Dermis lymphatic vessel endothelial cell (primary cell): Measurements from ENCODE around the gene AP3B2. TPM values are rescaled to one million over a fixed set of nuclear protein-coding genes. Genes with fewer than 3 reads are reported as not detected.

Experiments
- total RNA-seq: library from RNA; depleted of rRNA; stranded (reverse); fragments of >200 nt; gene quantifications from 2 replicates; pipeline ENCODE4 v1.2.1, GENCODE V29; 2014

AP3B2 gene, protein sequence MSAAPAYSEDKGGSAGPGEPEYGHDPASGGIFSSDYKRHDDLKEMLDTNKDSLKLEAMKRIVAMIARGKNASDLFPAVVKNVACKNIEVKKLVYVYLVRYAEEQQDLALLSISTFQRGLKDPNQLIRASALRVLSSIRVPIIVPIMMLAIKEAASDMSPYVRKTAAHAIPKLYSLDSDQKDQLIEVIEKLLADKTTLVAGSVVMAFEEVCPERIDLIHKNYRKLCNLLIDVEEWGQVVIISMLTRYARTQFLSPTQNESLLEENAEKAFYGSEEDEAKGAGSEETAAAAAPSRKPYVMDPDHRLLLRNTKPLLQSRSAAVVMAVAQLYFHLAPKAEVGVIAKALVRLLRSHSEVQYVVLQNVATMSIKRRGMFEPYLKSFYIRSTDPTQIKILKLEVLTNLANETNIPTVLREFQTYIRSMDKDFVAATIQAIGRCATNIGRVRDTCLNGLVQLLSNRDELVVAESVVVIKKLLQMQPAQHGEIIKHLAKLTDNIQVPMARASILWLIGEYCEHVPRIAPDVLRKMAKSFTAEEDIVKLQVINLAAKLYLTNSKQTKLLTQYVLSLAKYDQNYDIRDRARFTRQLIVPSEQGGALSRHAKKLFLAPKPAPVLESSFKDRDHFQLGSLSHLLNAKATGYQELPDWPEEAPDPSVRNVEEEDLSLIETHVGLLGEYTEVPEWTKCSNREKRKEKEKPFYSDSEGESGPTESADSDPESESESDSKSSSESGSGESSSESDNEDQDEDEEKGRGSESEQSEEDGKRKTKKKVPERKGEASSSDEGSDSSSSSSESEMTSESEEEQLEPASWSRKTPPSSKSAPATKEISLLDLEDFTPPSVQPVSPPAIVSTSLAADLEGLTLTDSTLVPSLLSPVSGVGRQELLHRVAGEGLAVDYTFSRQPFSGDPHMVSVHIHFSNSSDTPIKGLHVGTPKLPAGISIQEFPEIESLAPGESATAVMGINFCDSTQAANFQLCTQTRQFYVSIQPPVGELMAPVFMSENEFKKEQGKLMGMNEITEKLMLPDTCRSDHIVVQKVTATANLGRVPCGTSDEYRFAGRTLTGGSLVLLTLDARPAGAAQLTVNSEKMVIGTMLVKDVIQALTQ
- not detected in 2 replicates for total RNA-seq

DNA sequence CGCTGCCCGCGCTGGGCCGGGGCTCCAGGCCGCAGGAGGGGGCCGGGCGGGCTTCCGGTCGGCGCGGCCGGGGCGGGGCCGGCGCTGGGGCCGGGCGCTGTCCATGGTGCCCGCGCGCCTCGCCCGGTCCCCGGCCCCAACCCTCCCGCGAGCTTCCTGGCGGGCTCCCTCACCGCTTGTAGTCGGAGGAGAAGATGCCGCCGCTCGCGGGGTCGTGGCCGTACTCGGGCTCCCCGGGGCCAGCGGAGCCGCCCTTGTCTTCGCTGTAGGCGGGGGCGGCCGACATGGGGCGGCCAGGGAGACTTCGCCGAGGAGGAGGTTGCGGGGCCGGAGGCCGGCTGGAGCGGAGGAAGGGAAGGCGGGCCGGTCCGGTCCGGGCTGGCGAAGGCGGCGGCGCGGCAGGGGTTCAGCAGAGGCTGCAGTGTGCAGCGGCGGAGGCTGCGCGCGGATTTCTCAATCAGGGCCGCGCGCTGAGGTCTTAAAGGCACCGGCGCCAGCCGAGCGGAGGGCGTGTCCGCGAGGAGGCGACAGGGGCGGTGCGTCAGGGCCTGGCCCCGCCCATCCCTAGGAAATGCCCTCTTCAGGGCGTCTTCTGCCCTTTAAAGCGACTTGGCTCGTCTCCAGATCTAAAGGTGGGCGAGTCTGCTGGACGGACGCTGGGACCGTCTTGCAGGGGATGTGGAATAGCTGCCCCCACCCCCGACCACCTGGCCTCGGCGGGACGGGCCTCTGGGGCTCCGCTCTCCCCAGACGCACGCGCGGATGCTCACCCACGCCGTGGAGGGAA, at the start of gene AP3B2:
Gene AP3B2, minus strand, starts transcription at position 455 of the 787 bp plus-strand sequence. Its CDS starts 169 bp downstream, at position 286.

DNA sequence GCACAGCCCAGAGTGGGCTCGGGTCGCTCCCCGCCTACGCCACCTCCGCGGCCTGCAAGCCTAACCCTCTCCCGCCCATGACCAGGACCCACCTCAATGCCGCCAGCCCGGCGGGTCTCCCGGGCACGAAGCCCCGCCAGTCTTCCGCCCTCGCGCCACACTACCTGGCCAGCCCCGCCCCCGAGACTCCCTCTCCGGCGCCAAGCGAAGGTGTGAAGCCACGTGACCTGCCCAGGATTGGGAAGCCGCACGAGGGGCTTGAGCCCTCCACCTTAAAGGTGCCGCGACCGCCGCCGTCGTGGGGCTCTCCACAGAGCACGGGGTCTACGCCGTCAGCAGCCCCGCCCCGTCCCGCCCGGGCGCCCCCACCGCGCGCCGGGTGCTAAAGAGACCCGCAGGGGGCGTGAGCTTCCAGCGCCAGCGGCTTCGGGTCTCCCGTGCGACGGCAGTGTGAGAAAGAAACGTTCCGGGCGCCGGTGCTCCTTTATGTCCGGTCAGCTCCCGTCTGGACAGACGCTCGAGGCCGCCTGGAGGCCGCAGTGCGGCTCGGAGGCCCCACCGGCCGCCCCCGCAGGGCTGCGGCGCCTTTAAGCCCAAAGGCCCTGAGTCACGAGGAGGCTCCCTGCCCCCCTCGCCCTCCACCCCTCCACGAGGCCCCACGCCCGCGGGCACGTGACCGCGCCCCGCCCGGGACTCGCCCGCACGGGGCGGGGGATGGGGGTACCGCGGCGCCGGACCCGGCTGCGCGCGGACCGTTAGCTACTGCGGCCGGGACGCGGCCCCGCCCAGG, 62.4 kb downstream of the AP3B2 start, which contains the start of gene CPEB1:
Gene CPEB1, minus strand, starts transcription at position 319 of the 790 bp plus-strand sequence. CDS start 18,904 bp downstream, outside the sequence.

Other genes with a start within 250 kb of the AP3B2 start
- 2,080 and 2,652 TPM in 2 replicates for gene RPS17, start 169.4 kb downstream of the AP3B2 start, total RNA-seq
- under 0.01 and 0.17 TPM in 2 replicates for gene CPEB1, start 62.5 kb downstream of the AP3B2 start, total RNA-seq
- gene FSD2, start 96.2 kb upstream of the AP3B2 start, total RNA-seq: not detected in 2 replicates
- 6.1 and 6.2 TPM in 2 replicates for gene WHAMM, start 99.8 kb upstream of the AP3B2 start, total RNA-seq
- 0.26 and 0.98 TPM in 2 replicates for gene HOMER2, start 242.8 kb upstream of the AP3B2 start, total RNA-seq